HL-60 (cell line): ENCODE measurements around the gene AGTRAP.

Experiments
- DNase-seq, 2 experiments: peaks; one replicate each; pipeline ENCODE4 v3.0.0-alpha.2; 2010 to 2020; ENCODE audit warnings: low read depth in 1 of 2, low spot score in 1 of 2
- H3K27ac ChIP-seq: fragments of 250-450 bp; sonication (Bioruptor Pico); replicated peaks from 2 replicates; pipeline ENCODE4 v1.5.1; 2020; ENCODE audit warnings: mild to moderate bottlenecking, moderate library complexity
- H3K27me3 ChIP-seq: fragments of 250-450 bp; sonication (Bioruptor Pico); 2 replicates; pipeline ENCODE4 v1.5.1; 2021; ENCODE audit warnings: mild to moderate bottlenecking, moderate library complexity; ENCODE audit not compliant: insufficient read depth, poor library complexity, severe bottlenecking
- H3K4me3 ChIP-seq: replicated peaks from 2 replicates; pipeline ENCODE4 v1.5.1; 2011; ENCODE audit warnings: mild to moderate bottlenecking, control low read depth, low read length; ENCODE audit not compliant: insufficient read depth
- CTCF ChIP-seq: IDR thresholded peaks from one replicate; pipeline ENCODE4 v1.5.1; 2011; ENCODE audit warnings: low read length, control low read depth, inconsistent platforms; ENCODE audit not compliant: insufficient read depth
- GABPA ChIP-seq: IDR thresholded peaks from 2 replicates; pipeline ENCODE4 v1.6.1; 2012; ENCODE audit warnings: low read depth
- POLR2AphosphoS5 ChIP-seq: IDR thresholded peaks from 2 replicates; pipeline ENCODE4 v1.6.1; 2012; ENCODE audit warnings: low read depth
- REST ChIP-seq: IDR thresholded peaks from 2 replicates; pipeline ENCODE4 v1.6.1; 2012; ENCODE audit warnings: low read depth; ENCODE audit not compliant: insufficient replicate concordance
- SPI1 ChIP-seq: IDR thresholded peaks from 2 replicates; pipeline ENCODE4 v1.6.1; 2012; ENCODE audit warnings: low read depth, mild to moderate bottlenecking, borderline replicate concordance

Gene AGTRAP

GRCh38 chr1:11759791-11760190 lies 23.9 kb downstream of the AGTRAP start:
- no peak overlapping the region for H3K4me3 ChIP-seq
- peaks cover 5% of the 10 kb centered on the region for H3K27me3 ChIP-seq
- TF ChIP-seq GABPA (no peak), SPI1 (no peak), CTCF (no peak), POLR2AphosphoS5 (no peak), REST (no peak)
- no peak overlapping the region for H3K27ac ChIP-seq
- no peak for DNase-seq

GRCh38 chr1:11761285-11761684 lies 25.3 kb downstream of the AGTRAP start:
- no peak overlapping the region for H3K27ac ChIP-seq
- no peak overlapping the region for H3K4me3 ChIP-seq
- no peak for DNase-seq
- H3K27me3 ChIP-seq, result peaks cover 5% of the 10 kb centered on the region
- TF ChIP-seq GABPA (no peak), POLR2AphosphoS5 (no peak), SPI1 (no peak), CTCF (no peak), REST (no peak)

GRCh38 chr1:11761988-11762406 lies 26.1 kb downstream of the AGTRAP start, which contains the start of gene C1orf167:
TSS of gene C1orf167 (plus strand) at chr1:11762193. CDS start at chr1:11764401, 2,208 bp downstream.
- Histone ChIP-seq H3K27me3 (peaks cover 5% of the 10 kb centered on the region), H3K27ac (no peak within 1 kb of the TSS), H3K4me3 (no peak within 1 kb of the TSS)
- no peak for DNase-seq
- TF ChIP-seq REST, result no peak
- no peak for TF ChIP-seq SPI1
- TF ChIP-seq POLR2AphosphoS5, result no peak
- TF ChIP-seq GABPA, result no peak
- no peak for TF ChIP-seq CTCF
